Bone marrow (tissue), 2 donors: ENCODE measurements around the gene RUNX2.
"Not testable (repeated sequence)": the region's sequence is repeated elsewhere in the genome, so short reads cannot be mapped to it uniquely, and the experiment has no call there.

Experiments used
- DNase-seq, 2 donors: peaks; one replicate each; lab custom pipeline; 2025; lab: John Stamatoyannopoulos, UW

RUNX2 gene

GRCh38 chr6:45555981-45556771 lies 228.0 kb downstream of the RUNX2 start:
- DNase-seq, result no peak

- no peak for DNase-seq
These were observed 228.7 kb downstream of the RUNX2 start for GRCh38 chr6:45556828-45557227.

DNA sequence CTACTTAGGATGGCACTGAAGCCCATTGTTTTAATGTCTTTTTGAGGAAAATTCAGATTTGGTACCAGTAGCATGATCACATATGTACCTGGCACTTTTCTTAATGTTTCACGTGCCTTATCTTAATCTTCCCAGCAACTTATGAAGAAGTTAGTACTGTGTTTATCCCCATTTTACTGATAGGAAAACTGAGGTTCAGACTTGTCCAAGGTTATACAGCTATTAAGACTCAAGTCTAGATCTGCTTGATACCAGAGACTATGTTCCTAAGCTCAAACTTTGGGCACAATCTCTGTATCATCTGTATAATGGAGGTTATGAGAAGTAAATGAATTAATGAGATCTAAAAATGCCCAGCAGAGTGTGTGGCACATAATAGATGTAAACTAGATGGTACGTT lies 229.3 kb downstream of the RUNX2 start:
- DNase-seq, result no peak

- no peak for DNase-seq
These were observed 230.7 kb downstream of the RUNX2 start for GRCh38 chr6:45558858-45559257.

DNA sequence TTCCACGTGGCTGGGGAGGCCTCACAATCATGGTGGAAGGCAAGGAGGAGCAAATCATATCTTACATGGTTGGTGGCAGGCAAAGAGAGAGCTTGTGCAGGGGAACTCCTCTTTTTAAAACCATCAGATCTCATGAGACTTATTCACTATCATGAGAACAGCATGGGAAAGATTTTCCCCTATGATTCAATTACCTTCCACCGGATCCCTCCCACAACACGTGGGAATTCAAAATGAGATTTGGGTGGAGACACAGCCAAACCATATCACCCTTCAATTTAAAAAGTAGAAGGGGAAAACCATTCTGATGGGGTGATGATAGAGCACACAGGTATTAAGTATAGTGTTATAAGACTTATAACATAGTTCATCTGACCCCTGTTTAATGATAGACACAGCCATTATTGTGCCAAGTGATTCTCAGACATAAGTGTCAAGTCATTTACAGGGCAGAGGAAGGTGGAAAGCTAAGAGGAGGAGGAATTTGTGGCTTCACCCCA lies 232.2 kb downstream of the RUNX2 start:
- not testable (repeated sequence) for DNase-seq

GRCh38 chr6:45562171-45562570 lies 234.0 kb downstream of the RUNX2 start:
- no peak for DNase-seq

- DNase-seq, result no peak
These were observed 234.9 kb downstream of the RUNX2 start for GRCh38 chr6:45563041-45563440.

DNA sequence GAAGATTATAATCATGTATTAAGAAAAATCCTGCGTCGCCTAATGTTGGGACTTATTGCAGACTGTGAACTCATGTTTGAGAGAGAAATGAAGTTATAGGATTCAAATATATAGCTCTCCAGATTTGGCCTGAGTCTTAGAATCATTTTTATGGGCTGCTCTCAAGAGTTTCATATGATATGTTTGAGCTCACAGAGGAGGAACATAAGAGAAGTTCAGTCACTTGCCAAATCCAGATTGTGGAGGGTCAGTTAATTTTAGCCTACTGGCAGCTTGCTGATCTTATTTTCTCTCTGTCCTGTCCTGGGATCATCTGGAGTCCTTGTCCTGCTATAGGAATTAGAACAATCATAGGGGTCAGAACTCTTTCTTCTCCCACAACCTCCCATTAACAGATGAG lies 235.7 kb downstream of the RUNX2 start:
- DNase-seq, result no peak

DNA sequence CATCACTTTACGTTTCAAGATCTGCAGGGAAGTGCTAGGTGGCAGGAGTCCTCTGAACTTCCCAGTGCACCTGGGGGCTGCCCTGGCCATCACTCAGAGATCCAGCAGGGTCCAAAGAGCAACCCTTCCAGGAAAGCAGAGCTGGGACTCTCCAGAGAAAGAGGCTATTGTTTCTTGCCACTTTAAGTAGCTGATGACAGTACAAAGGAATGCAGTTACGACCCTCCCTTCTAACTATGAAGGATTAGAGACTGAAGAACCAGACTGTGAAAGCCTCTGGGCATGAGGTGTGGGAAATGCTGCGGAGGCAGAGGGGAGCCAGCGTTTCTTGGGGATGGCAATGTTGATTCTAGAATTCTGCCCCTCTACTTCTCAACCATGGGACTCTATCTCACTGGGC lies 238.8 kb downstream of the RUNX2 start:
- no peak for DNase-seq

DNA sequence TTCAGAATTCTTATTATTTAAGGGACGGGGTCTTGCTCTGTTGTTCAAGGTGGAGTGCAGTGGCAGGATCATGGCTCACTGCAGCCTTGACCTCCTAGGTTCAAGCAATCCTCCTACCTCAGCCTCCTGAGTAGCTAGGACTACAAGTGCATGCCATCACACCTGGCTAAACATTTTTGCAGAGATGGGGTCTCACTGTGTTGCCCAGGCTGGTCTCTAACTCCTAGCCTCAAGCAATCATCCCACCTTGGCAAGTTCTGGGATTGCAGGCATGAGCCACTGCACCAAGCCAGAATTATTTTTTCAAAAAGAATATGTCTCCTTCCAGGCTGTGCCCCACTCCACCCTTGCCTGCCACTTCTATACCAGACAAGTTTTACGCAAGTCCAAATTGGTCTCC lies 239.7 kb downstream of the RUNX2 start:
- DNase-seq, result no peak

- DNase-seq, result no peak
These were observed 240.5 kb downstream of the RUNX2 start for GRCh38 chr6:45568626-45569025.

GRCh38 chr6:45569210-45569945 lies 241.2 kb downstream of the RUNX2 start:
- DNase-seq, result no peak

GRCh38 chr6:45571159-45571558 lies 243.0 kb downstream of the RUNX2 start:
- no peak for DNase-seq

DNA sequence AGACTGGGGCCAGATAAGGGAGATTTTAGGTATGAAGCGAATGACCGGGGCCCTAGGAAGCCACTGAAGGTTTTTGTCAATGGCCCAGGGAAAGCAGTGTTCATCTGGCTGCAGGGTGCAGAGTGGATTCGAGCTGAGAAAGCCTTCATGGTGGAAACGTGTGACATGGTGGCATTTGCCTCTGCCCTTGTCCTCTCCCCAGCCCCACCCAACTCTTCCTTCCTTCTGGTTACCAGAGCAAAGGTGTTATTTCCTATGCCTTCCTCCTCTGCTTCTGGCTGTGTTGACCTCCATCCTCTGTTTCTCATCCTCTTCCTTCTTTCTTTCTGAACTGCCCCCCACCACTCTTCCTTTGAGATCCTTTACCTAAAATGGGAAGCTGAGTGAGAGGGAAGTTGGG lies 244.7 kb downstream of the RUNX2 start:
- no peak for DNase-seq

DNA sequence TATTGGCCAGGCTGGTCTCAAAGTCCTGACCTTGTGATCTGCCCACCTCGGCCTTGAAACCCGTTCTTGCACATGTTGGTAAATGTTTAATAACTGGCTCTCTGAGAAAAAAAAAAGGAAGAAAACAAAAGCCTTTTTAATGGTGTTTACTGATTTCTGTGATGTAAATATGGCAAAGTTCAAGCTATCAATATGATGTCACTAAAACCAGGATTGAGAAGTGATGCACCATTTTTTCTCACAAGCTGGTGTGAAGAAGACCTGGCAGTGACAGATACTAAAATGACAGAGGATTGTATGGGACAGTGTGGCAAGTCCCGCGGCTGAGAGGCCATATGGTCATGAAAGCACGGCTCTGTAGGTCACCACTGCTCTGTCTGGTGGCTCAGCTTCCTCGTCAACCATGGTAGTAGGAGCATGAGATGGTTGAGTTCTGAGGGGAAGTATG lies 245.9 kb downstream of the RUNX2 start:
- no peak for DNase-seq

DNA sequence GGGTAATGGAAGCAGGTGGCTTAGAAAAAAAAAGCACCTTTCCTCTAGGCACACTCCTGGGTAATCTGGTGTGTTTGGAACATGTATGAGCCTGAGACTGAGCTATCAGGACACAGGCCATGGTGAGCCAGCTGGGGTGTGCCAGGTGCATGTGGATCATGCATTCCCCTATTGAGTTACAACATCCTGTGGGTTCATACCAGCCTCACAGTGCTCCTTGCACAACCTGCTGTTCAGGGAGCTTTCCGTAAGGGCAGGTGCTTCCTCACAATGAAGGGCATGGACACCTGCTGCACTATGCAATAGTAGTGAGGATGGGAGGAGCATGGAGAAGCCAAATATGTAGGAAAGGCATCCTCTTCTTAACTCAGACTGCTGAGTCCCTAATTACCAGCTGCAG lies 246.8 kb downstream of the RUNX2 start:
- DNase-seq, result no peak

GRCh38 chr6:45576648-45577624 lies 248.8 kb downstream of the RUNX2 start:
- DNase-seq, result no peak

- DNase-seq, result no peak
These were observed 249.8 kb downstream of the RUNX2 start for GRCh38 chr6:45577836-45578504.

- DNase-seq, result no peak
These were observed 256.0 kb downstream of the RUNX2 start for GRCh38 chr6:45584127-45584526.

DNA sequence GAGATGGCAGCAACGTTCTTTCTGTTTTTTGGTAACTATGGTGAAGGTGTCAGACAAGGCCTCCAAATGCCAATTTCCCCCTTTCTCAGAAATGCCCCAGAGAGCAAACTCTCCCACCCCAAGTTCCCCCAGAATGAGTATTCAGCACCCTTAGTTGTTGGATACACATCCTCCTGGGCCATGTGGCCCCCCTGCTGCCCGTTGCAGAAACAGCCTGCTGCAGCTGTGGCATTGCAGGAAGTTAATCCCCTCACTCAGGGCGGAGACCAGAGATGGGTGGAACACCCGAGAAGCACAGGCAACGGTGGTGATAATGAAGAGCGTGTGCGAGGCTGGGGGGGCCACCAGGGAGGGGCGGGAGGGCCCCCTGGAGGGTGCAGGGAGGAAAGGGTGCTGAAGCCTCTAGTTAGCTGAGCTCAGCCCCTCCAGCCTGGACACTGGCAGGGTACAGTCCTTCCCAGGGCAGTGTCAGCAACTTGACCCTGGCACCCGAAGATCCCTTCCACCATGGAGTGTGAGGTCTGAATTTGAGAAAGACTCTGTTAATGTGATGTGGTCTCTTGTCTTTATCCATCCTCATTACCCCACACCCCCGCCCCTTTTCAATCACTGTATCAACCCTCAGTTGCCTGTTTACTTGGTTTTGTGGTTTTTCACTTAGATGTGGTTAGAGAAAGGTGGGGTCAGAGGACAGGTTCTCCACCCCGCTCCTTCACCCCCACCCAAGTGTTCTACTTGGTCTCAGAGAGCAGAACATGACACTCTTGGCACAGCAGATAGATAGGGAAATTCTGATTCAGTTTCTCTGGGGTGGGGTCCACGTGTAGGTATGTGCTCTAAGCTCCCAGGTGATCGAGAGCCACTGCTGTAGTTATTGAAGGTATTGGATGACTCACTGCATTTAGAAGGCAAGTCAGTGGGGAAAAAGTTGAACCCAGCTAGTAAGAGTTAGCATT lies 258.4 kb downstream of the RUNX2 start:
- DNase-seq, result peak in 1 of 2 donors; percentile 56
